Lung (tissue), 12 donors: Measurements from ENCODE around the gene NPEPL1. TPM values are rescaled to one million over a fixed set of nuclear protein-coding genes. Genes with fewer than 3 reads are reported as not detected.
"Not testable (repeated sequence)": the region's sequence is repeated elsewhere in the genome, so short reads cannot be mapped to it uniquely, and the experiment has no call there.

Experiments
- ATAC-seq: fragments of 200-7000 bp; cut with Tn5 transposase; one replicate; pipeline ENCODE4 v1.9.1; 2020; ENCODE audit warnings: moderate number of reproducible peaks; ENCODE audit not compliant: insufficient read depth, low FRiP score
- DNase-seq, 3 donors: peaks; one replicate each; pipeline ENCODE4 v3.0.0-alpha.2; 2013 to 2017
- H3K27ac ChIP-seq, 2 donors: one replicate each; pipeline ENCODE4 v1.5.1; 2013; ENCODE audit warnings: mild to moderate bottlenecking in 2 of 2, moderate library complexity in 2 of 2, control low read depth in 1 of 2, inconsistent platforms in 1 of 2, low read depth in 1 of 2, low read length in 1 of 2
- H3K27me3 ChIP-seq, 3 donors: one replicate each; pipeline ENCODE4 v1.5.1; 2013; ENCODE audit warnings: low read length in 2 of 3; ENCODE audit not compliant: control insufficient read depth in 3 of 3, insufficient read depth in 3 of 3
- H3K36me3 ChIP-seq, 4 donors: one replicate each; pipeline ENCODE4 v1.5.1; 2013; ENCODE audit warnings: low read length in 4 of 4, mild to moderate bottlenecking in 1 of 4, moderate library complexity in 1 of 4; ENCODE audit not compliant: control insufficient read depth in 4 of 4, insufficient read depth in 4 of 4
- H3K4me1 ChIP-seq, 5 donors: one replicate each; pipeline ENCODE4 v1.5.1; 2013; ENCODE audit warnings: low read length in 5 of 5, mild to moderate bottlenecking in 2 of 5, moderate library complexity in 1 of 5; ENCODE audit not compliant: control insufficient read depth in 5 of 5, insufficient read depth in 5 of 5
- H3K4me3 ChIP-seq: one replicate; pipeline ENCODE4 v1.5.1; 2013; ENCODE audit warnings: mild to moderate bottlenecking, control low read depth, moderate library complexity
- H3K9ac ChIP-seq, 2 donors: one replicate each; pipeline ENCODE4 v1.5.1; 2013; ENCODE audit warnings: low read length in 2 of 2, control low read depth in 1 of 2; ENCODE audit not compliant: insufficient read depth in 1 of 2
- H3K9me3 ChIP-seq, 4 donors: one replicate each; pipeline ENCODE4 v1.5.1; 2013; ENCODE audit warnings: low read length in 3 of 4, mild to moderate bottlenecking in 1 of 4, moderate library complexity in 1 of 4; ENCODE audit not compliant: control insufficient read depth in 4 of 4, insufficient read depth in 3 of 4
- WGBS, 2 donors: extraction: QIAGEN DNeasy Blood & Tissue Kit; methylation state at CpG; one replicate each; pipeline ENCODE4 v1.1.7; 2013; 5-methylcytosine and 5-hydroxymethylcytosine counted together
- polyA plus RNA-seq, 2 donors: library from polyadenylated mRNA; stranded (reverse); fragments of 200-250 nt; gene quantifications; one replicate each; pipeline ENCODE4 v1.2.1, GENCODE V29; 2013
- total RNA-seq, 2 donors: library from RNA; depleted of rRNA in 1 of 2; stranded (reverse); fragments of >200 nt in 1 of 2; gene quantifications; one replicate each; pipeline ENCODE4 v1.2.1, GENCODE V29; 2014 to 2021
- TF ChIP-seq, protein P1 (sequence below): IDR thresholded peaks from 2 replicates; pipeline ENCODE4 v1.5.1; 2012; ENCODE audit warnings: mild to moderate bottlenecking; ENCODE audit errors: control extremely low read depth, extremely low read depth
- donor health status: control.
- donor health status: control.
- donor health status: Bipolar disorder and iron deficiency.
- donor health status: healthy.
- donor health status: DM: yes; HTN: yes; CAD: no.

The NPEPL1 gene
- total and polyA plus RNA-seq, 4 donors = 24.3 to 46.2 (median 41.2) TPM

DNA sequence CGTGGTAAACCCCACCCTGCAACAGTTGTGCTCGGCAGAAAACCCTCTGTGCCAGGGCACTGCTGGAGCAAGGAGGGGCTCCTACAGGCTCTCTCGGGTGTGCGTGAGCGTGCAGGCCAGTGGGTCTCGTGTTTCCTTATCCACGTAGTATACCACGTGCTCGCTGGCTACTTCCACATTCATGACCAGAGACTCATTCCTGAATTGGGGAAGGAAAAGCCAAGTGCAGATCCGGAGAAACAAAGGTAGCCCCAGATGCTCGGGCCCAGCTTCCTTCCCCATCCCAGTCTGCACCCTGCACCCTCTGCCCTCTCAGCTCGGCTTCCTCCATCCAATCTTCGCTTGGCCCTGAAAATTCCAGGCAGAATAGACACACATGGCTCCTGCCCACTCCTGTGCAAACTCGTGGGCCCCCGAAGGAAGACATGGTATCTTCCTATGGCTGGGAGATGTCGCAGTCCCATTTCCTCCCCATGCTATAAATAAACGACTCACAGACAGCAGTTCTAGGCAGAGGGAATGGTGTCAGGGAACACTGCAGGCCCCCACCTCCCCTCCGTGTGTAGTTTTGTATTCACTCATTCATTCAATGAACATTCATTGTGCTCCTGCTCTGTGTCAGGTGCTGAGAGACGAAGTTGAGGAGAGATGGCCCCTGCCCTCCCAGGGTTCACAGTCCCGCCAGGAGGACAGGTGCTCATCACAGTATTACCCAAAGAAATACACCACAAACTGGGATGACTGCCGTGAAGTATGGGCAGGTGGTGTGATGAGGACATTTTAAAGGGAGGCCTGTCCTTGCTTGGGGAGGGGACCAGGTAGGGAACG lies 29.6 kb downstream of the NPEPL1 start:
- Histone ChIP-seq H3K27me3 (peaks cover 0 to 5% (median 2%) of the 10 kb centered on the region in 3 donors), H3K9me3 (peaks cover 0 to 3% (median 0%) of the 10 kb centered on the region in 4 donors), H3K36me3 (no peaks in the 10 kb centered on the region), H3K9ac (no peak overlapping the region), H3K4me1 (no peaks in the 10 kb centered on the region), H3K4me3 (no peak overlapping the region), H3K27ac (no peak overlapping the region)
- ATAC-seq (no peak), DNase-seq (peak in 1 of 3 donors; percentile 7)
- WGBS, 2 donors = 50 to 52% methylated on average over 22 of the region's 22 CpGs
- TF ChIP-seq, protein P1, sequence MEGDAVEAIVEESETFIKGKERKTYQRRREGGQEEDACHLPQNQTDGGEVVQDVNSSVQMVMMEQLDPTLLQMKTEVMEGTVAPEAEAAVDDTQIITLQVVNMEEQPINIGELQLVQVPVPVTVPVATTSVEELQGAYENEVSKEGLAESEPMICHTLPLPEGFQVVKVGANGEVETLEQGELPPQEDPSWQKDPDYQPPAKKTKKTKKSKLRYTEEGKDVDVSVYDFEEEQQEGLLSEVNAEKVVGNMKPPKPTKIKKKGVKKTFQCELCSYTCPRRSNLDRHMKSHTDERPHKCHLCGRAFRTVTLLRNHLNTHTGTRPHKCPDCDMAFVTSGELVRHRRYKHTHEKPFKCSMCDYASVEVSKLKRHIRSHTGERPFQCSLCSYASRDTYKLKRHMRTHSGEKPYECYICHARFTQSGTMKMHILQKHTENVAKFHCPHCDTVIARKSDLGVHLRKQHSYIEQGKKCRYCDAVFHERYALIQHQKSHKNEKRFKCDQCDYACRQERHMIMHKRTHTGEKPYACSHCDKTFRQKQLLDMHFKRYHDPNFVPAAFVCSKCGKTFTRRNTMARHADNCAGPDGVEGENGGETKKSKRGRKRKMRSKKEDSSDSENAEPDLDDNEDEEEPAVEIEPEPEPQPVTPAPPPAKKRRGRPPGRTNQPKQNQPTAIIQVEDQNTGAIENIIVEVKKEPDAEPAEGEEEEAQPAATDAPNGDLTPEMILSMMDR = no peak

DNA sequence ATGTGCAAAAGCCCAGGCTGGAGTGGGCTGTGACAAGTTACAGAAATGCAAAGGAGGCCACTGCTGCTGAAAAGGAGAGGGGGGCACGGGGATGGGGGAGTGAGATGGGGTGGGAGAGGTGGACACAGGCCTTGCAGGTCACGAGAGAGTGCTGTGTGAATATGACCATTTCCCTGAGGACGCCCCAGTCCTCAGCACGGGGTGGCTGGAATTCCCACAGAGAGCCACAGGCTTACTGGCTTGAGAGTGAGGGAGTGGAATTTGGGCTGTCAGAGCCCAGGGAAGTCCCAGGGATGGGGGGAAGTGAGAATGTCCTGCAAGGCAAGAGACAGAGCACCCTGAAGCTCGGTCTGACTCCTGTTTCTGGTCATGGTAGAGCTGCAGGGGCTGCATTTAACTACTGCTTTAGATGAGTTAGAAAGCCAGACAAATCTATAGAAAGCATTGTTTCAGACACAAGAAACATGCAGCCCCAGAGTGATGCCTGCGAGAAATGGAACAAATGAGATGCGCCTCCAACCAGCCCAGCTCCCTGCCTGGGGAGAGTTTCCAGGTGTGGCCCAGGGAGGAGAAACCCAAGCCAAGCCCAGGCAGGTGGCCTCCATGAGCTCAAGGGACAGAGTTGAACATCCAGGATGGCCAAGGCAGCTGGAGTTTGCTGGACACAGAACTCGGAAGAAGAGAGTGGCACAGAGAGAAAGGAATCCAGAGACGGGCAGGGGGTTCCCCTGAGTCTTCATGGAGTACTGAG lies 30.5 kb downstream of the NPEPL1 start:
- H3K4me3 ChIP-seq = no peak overlapping the region
- H3K9me3 ChIP-seq = peaks cover 0 to 3% (median 1%) of the 10 kb centered on the region in 4 donors
- 76 to 89% methylated on average over 9 of the region's 9 CpGs for WGBS, 2 donors
- H3K9ac ChIP-seq = no peak overlapping the region
- no peak overlapping the region for H3K27ac ChIP-seq
- TF ChIP-seq, protein P1 = no peak
- DNase-seq (peak in 1 of 3 donors; percentile 7), ATAC-seq (no peak)
- peaks cover 0 to 5% (median 2%) of the 10 kb centered on the region in 3 donors for H3K27me3 ChIP-seq
- H3K36me3 ChIP-seq = no peaks in the 10 kb centered on the region
- H3K4me1 ChIP-seq = no peaks in the 10 kb centered on the region

DNA sequence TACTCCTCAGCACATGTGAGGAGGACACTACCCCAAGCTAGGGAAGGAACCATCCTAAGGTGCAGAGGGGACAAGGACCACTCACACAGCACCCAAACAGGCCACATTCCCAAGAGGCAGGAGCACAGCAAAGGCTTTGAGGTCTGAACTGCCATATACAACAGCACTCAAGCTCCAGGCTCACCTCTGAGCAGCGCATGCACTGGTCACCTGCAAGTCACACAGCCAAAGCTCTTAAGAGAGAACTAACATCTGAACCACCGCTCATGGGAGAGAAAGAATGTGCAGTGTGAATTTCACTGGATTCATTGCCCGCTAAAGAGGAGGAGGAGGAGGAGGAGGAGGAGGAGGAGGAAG lies 31.0 kb downstream of the NPEPL1 start:
- TF ChIP-seq, protein P1 = no peak
- DNase-seq = no peak

GRCh38 chr20:58726156-58726555 lies 33.6 kb downstream of the NPEPL1 start:
- not testable (repeated sequence) for H3K36me3 ChIP-seq, H3K27ac ChIP-seq, H3K9me3 ChIP-seq, H3K27me3 ChIP-seq, H3K9ac ChIP-seq, ATAC-seq, DNase-seq, H3K4me3 ChIP-seq, H3K4me1 ChIP-seq
- 86 to 94% methylated on average over 2 of the region's 2 CpGs for WGBS, 2 donors

More for the DNA sequence above, 31.0 kb downstream of the NPEPL1 start:
- Histone ChIP-seq H3K27ac (no peak overlapping the region), H3K9me3 (peaks cover 0 to 4% (median 1%) of the 10 kb centered on the region in 4 donors), H3K36me3 (no peaks in the 10 kb centered on the region), H3K9ac (no peak overlapping the region), H3K4me3 (no peak overlapping the region), H3K4me1 (no peaks in the 10 kb centered on the region), H3K27me3 (peaks cover 0 to 5% (median 2%) of the 10 kb centered on the region in 3 donors)
- ATAC-seq = no peak
- 78 to 94% methylated on average over 3 of the region's 3 CpGs for WGBS, 2 donors
